NB4 (cell line): Measurements from ENCODE around the gene GUCY1A1.

Experiments
- CTCF ChIP-seq: IDR thresholded peaks from one replicate; pipeline ENCODE4 v1.5.1; 2012; ENCODE audit warnings: low read depth, low read length
- POLR2A ChIP-seq: IDR thresholded peaks from 2 replicates; pipeline ENCODE4 v1.6.1; 2011; ENCODE audit warnings: mild to moderate bottlenecking; ENCODE audit not compliant: insufficient read length; ENCODE audit errors: extremely low read depth

- TF ChIP-seq CTCF (no peak), POLR2A (no peak)
These were observed 42.2 kb upstream of the GUCY1A1 start for GRCh38 chr4:155624478-155624877.
